HG03442 (cell line): ENCODE results near the gene ITGAL.

ENCODE experiments used
- ATAC-seq: cut with Tn5 transposase; IDR thresholded peaks from one replicate; pipeline ENCODE4 v1.9.1; 2021; ENCODE audit warnings: mild to moderate bottlenecking, moderate library complexity; ENCODE audit not compliant: unreplicated experiment

Gene ITGAL

DNA sequence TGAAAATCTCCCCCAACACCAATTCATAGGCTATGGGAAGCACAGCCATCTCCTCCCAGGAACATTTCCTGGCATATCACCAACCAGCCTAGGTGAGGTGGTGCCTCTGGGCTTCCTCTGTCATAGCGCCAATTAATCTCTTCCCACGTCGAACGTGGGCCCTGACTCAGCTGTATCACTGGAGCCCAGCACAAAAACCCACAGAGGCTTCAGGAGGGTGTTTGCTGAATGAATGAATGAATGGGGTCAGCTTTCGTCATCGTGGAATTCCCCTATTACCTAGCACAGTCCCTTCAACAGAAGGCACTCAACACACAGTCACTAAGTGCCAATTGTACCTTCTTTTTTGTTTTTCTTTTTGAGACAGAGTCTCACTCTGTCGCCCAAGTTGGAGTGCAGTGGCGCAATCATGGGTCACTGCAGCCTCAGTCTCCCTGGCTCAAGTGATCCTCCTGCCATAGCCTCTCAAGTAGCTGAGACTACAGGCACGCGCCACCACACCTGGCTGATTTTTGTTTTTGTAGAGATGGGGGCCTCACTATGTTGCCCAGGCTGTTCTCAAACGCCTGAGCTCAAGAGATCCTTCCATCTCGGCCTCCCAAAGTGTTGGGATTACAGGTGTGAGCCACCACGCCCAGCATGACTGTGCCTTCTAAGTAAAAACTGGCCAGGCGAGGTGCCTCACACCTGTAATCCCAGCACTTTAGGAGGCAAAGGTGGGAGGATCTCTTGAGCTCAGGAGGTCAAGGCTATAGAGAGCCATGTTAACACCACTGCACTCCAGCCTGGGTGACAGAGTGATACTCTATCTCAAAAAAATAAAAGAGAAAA lies 94.8 kb downstream of the ITGAL start:
- ATAC-seq, result no peak

DNA sequence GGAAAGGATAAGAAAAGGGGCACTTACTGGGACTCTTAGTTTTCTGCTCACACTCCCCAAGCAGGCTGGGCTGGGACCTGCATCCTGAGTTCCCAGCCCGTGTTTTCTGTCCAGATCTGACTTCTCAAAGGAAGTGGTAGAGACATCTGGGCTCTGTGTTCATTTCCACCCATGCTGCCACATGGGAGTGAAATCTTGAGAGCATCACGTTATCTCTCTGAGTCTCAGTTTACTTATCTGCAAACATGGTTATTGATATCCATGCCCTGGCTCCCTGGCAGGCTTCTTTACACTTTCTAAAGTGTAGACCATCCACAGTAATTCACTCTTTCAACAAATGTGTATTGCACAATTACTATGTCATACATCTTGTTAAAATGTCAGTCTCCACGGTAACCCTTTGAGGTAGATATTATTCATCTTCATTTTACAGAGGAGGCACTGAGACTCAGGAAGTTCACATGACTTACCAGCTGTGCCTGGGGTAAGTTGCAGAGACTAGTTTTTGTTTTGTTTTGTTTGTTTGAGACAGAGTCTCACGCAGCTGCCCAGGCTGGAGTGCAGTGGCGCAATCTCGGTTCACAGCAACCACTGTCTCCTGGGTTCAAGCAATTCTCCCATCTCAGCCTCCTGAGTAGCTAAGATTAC lies 95.6 kb downstream of the ITGAL start:
- no peak for ATAC-seq

DNA sequence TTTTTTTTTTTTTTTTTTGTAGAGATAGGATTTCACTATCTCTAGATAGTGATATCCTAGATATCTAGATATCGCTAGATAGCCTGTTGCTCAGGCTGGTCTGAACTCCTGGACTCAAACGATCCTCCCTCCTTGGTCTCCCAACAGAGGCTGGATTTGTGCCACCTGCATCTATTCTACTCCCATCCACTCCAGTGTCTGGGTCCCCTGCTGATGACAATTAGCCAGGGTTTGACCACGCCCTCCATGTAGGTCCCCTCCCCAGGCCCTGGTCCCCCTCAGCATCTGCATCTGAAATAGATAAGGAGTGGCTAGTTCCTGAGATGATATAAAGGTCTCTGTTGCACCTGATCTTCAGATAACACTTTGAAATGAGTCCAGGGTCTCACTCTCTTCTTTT lies 96.7 kb downstream of the ITGAL start:
- no peak for ATAC-seq

DNA sequence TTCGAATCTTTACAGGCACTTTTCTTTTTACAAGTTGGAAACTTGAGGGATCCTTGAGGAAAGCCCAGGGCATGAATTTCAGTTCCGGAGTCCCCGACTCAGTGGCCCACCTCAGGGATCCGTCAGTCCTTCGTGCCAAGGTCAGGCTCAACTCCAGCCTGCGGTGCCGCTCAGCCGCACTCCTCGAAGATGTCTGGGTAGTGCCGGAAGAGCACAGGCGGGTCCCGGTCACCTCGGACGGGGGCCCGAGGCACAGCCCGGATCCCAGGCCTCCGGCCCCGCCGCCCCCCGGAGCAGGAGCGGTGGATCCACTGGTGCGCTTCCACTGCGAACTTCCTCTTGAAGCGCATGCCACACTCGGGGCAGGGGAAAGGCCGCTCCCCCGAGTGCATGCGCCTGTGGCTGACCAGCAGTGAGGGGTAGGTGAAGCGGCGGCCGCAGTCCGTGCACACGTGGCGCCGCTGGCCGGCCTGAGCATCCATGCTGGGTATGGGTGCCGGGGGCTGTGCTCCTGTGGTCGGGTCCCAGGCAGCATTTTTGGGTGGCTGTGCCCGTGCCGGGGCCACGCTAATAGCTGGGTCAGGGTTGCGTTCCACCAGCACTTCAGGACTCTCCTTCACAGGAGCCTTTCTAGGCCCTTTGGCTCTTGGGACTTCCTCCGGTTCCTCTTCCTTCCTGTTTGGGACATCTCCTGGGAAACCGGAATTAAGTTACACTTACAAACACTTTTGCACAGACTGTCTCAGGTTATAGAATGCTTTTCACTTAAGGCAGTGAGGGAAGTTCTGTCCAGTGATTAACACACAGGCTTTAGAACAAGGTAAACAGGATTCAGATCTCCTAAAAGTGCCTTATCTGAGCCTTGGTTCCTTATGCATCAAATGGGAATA lies 97.4 kb downstream of the ITGAL start:
- no peak for ATAC-seq

DNA sequence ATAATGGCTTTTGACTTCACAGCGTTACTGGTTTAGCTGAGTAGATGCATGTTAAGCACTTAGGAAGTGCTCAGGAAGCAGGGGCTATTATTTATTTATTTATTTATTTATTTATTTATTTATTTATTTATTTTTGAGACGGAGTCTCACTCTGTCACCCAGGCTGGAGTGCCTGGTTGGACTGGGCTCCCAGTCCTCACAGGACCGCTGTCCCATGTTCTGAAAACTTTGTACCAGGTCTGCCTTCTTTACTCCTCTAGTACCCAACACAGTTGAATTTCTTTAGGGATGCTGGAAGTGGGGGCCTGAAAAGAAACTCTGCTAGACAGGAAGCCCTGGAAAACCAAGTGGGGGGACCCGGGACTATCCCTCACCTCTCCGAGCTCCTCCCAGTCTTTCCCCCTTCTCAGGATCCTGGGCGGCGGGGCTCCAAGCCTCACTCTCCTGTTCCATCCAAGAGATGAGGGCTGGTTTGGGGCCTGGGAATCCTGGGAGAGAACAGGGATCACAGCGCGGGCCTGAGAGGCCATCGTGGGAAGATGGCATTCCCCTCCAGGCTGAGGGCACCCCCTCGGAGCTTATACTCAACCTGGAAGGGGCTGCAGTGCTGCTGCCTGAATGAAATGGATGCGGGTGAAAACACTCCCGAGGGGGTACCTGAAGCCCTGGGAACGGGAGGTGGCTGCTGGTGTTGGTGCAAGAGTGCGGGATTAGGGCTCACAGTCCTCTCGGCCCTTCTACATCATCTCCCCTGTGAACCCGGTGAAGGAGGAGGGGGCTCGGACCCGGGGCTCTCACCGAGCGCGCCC lies 98.3 kb downstream of the ITGAL start:
- ATAC-seq, result peak; percentile 2

DNA sequence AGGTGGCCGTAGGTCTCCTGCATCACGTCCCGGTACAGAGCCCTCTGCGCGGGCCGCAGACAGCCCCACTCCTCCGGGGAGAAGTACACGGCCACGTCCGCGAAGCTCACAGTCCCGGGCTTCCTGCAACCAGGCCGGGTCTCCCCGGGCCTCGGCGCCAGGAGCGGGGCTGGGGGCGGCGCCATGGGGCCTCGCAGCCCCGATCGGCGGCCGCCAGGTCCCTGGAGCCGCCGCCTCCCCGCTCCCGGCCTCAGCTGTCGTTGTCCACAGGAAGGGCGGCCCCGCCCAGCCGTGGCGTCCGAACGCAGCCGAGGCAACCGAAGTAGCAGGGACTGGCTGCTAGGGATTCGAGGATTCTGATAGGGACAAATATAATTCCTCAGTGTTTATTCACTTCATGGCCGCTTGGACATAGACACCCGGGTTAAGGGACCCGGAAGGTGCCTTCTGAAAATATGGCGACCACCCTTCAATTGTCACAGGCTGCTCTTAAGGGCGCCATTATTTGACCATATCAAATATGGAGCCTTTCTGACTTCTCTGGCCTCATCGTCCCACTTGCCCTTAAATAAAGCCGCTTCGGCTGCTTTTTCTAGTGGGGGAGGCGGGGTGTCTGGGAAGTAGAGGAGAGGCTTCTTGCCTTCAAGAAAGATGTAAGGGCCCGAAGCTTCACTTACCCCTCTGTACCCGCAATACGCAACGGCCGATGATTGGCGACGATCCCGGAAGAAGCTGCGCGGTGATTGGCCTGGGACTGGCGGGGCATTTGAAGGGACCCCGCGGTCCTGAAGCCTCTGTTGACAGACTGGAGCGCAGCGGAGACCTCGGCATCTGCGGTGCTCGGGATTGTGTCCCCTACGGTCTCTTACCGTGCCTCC lies 99.1 kb downstream of the ITGAL start, which contains the start of gene ZNF688:
TSS of gene ZNF688 (minus strand) at position 270 of the 878 bp plus-strand sequence. CDS start at position 185, 85 bp downstream.
- ATAC-seq, result peak; percentile 64
